ENCODE measurements around the gene SLC49A3. TPM values are rescaled to one million over a fixed set of nuclear protein-coding genes. Genes with fewer than 3 reads are reported as not detected.

The SLC49A3 gene
- total RNA-seq, 1 donor from 2014 or later = 1.9 TPM

- H3K27me3 ChIP-seq = no peaks in the 10 kb centered on the region
- H3K27ac ChIP-seq = no peak overlapping the region
- TF ChIP-seq CTCF (IDR thresholded peaks at IDR 0.05) (no peak), EZH2 (IDR thresholded peaks at IDR 0.05) (no peak), EZH2phosphoT487 (IDR thresholded peaks at IDR 0.05) (no peak)
- no peaks in the 10 kb centered on the region for H3K9me3 ChIP-seq (ENCODE audit: low read depth)
- no peaks in the 10 kb centered on the region for H3F3A ChIP-seq (ENCODE audit: low read depth)
- H3K4me3 ChIP-seq = no peak overlapping the region
- Mint-ChIP-seq H3K4me3 (no peak overlapping the region), H3K36me3 (peaks cover 43% of the 10 kb centered on the region), H3K27ac (no peak overlapping the region), H3K4me1 (peaks cover 6% of the 10 kb centered on the region), H3K9me3 (peaks cover 26% of the 10 kb centered on the region), H3K27me3 (ENCODE audit: insufficient read depth, low read depth) (peaks cover 2% of the 10 kb centered on the region)
- no peak overlapping the region for H2AFZ ChIP-seq (replicated peaks)
- H3K4me2 ChIP-seq = no peak overlapping the region
- no peak for DNase-seq (ENCODE audit: low spot score)
- H4K20me1 ChIP-seq (ENCODE audit: low read depth) = peaks cover 81% of the 10 kb centered on the region
- H3K9ac ChIP-seq = no peak overlapping the region
- peaks cover 88% of the 10 kb centered on the region for H3K79me2 ChIP-seq (ENCODE audit: low read depth)
- no peaks in the 10 kb centered on the region for H3K36me3 ChIP-seq
- no peaks in the 10 kb centered on the region for H3K4me1 ChIP-seq
Observed at GRCh38 chr4:718460-718859, 29.5 kb upstream of the SLC49A3 start.

GRCh38 chr4:717601-718320, 28.8 kb upstream of the SLC49A3 start:
- Histone ChIP-seq H3K9ac (no peak overlapping the region), H3K36me3 (no peaks in the 10 kb centered on the region), H3K4me3 (no peak overlapping the region), H3K4me1 (no peaks in the 10 kb centered on the region), H3K9me3 (ENCODE audit: low read depth) (no peaks in the 10 kb centered on the region), H3K4me2 (no peak overlapping the region), H3K27me3 (no peaks in the 10 kb centered on the region), H3F3A (ENCODE audit: low read depth) (no peaks in the 10 kb centered on the region), H3K79me2 (ENCODE audit: low read depth) (peaks cover 88% of the 10 kb centered on the region), H2AFZ (replicated peaks) (no peak overlapping the region), H3K27ac (no peak overlapping the region), H4K20me1 (ENCODE audit: low read depth) (peaks cover 83% of the 10 kb centered on the region)
- DNase-seq (ENCODE audit: low spot score) = no peak
- Mint-ChIP-seq H3K27ac (peak overlapping the region; percentile 86), H3K27me3 (ENCODE audit: insufficient read depth, low read depth) (peaks cover 2% of the 10 kb centered on the region), H3K4me3 (no peak overlapping the region), H3K4me1 (peaks cover 6% of the 10 kb centered on the region), H3K9me3 (peaks cover 26% of the 10 kb centered on the region), H3K36me3 (peaks cover 36% of the 10 kb centered on the region)
- no peak for TF ChIP-seq EZH2phosphoT487 (IDR thresholded peaks at IDR 0.05)
- TF ChIP-seq CTCF (IDR thresholded peaks at IDR 0.05) = no peak
- no peak for TF ChIP-seq EZH2 (IDR thresholded peaks at IDR 0.05)

DNA sequence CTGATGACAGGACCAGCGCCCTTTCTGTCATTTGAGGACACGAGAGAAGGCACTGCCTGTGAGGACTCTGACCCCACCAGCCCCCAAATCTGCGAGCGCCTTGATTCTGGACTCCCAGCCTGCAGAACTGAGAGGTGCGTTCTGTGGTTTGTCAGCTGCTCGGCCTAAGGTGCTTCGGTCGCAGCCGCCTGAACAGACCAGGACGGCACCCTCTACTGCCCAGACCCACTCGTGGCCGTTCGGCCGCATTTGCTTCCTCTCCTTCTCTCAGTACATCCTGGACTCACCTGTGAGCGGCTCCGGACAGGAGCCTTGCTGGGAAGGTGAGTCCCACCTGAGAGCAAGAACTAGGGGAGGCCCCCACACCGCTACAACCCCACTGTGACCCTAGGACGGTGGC, 25.1 kb upstream of the SLC49A3 start:
- no peak for DNase-seq (ENCODE audit: low spot score)
- H3K4me3 Mint-ChIP-seq = no peak overlapping the region
- peaks cover 10% of the 10 kb centered on the region for H3K4me1 Mint-ChIP-seq
- peaks cover 34% of the 10 kb centered on the region for H3K36me3 Mint-ChIP-seq
- no peak for TF ChIP-seq EZH2phosphoT487 (IDR thresholded peaks at IDR 0.05)
- TF ChIP-seq EZH2 (IDR thresholded peaks at IDR 0.05) = no peak
- no peak for TF ChIP-seq CTCF (IDR thresholded peaks at IDR 0.05)
- peaks cover 4% of the 10 kb centered on the region for H3F3A ChIP-seq (ENCODE audit: low read depth)
- no peak overlapping the region for H2AFZ ChIP-seq (replicated peaks)
- H3K9me3 Mint-ChIP-seq = peaks cover 24% of the 10 kb centered on the region
- H3K27me3 ChIP-seq = no peaks in the 10 kb centered on the region
- no peak overlapping the region for H3K9ac ChIP-seq
- no peak overlapping the region for H3K4me3 ChIP-seq
- no peaks in the 10 kb centered on the region for H3K36me3 ChIP-seq
- H3K27ac Mint-ChIP-seq = no peak overlapping the region
- no peak overlapping the region for H3K27ac ChIP-seq
- H3K79me2 ChIP-seq (ENCODE audit: low read depth) = peaks cover 91% of the 10 kb centered on the region
- no peak overlapping the region for H3K4me2 ChIP-seq
- H3K9me3 ChIP-seq (ENCODE audit: low read depth) = no peaks in the 10 kb centered on the region
- H3K4me1 ChIP-seq = no peaks in the 10 kb centered on the region
- peaks cover 2% of the 10 kb centered on the region for H3K27me3 Mint-ChIP-seq (ENCODE audit: insufficient read depth, low read depth)
- H4K20me1 ChIP-seq (ENCODE audit: low read depth) = peaks cover 86% of the 10 kb centered on the region
